HG02588 (cell line): Measurements from ENCODE around the gene NET1.
"Not testable (repeated sequence)": the region's sequence is repeated elsewhere in the genome, so short reads cannot be mapped to it uniquely, and the experiment has no call there.

Experiments
- ATAC-seq: cut with Tn5 transposase; IDR thresholded peaks from one replicate; pipeline ENCODE4 v1.9.1; 2021; ENCODE audit warnings: mild to moderate bottlenecking, moderate library complexity; ENCODE audit not compliant: unreplicated experiment

Gene NET1

GRCh38 chr10:5461914-5462840 lies 49.8 kb downstream of the NET1 start:
- no peak for ATAC-seq

DNA sequence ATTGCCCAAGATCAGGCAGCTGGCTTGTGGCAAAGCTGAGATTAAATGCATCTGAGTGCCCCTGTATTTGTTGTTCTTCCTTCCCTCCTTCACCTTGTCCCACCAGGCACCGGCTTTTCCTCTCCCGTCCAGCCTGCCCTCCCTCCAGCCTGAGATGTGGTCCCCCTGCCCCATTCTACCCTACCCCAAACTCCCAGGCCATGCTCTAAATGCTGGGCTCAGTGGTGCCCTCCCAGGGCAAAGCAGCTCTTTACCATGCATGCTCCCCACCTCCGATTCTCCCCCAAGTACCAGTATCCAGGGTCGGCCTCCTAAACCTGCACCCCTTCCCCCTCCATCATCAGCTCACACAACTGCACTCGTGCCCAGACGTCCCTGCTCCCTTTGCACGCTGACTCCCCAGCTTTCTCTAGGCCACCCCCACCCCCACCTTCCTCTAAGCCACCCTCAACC lies 50.5 kb downstream of the NET1 start:
- no peak for ATAC-seq

DNA sequence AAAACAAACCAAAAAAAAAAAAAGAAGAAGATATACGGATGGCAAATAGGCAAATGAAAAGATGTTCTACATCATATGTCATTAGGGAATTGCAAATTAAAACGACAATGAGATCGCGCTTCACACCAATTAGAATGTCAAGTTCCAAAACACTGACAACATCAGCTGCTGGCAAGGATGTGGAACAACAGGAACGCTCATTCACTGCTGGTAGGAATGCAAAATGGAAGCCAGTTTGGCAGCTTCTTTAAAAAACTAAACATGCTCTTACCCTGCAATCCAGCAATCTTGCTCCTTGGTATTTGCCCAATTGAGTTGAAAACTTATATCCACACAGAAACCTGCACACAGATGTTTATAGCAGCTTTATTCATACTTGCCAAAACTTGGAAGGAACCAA lies 52.2 kb downstream of the NET1 start:
- ATAC-seq, result no peak

DNA sequence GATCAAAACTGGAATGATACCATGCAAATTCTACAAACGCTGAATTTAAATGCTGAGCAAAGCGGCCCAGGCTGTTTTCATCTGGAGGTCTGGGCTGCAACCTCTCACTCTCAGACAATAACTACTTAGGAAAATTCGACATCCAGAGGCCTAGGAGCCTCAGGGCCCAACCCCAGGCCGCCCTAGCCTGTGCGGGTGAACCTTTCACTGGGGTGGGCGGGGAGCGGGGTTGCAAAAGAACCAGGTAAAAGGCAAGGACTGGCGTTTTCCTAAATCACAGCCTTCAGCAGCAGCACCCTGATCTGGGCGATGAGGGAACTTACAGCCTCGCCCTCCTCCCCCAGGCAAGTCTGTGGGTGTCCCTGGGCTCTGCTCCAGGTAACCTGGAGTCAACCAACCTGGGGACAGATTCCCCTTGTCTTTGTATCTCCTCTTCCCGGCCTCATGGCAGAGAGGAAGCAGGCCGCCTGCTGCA lies 53.7 kb downstream of the NET1 start:
- ATAC-seq, result no peak

- no peak for ATAC-seq
These were observed 54.3 kb downstream of the NET1 start for GRCh38 chr10:5466451-5467206.

DNA sequence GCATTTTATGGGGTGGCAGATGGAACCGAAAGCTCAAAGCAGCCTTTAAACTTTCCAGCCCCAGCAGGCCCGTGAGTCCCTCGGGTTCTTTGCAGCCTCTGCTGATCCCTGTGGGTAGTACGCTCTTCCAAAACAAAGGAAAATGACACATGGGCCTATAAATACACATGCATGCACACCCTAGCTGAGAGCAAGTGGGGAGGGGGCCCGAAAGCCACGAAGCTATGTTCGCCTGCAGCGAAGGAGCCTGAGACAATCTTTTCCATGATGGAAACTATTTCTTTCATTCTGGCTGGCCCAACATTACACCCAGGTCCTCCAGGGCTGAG lies 54.8 kb downstream of the NET1 start:
- ATAC-seq, result no peak

DNA sequence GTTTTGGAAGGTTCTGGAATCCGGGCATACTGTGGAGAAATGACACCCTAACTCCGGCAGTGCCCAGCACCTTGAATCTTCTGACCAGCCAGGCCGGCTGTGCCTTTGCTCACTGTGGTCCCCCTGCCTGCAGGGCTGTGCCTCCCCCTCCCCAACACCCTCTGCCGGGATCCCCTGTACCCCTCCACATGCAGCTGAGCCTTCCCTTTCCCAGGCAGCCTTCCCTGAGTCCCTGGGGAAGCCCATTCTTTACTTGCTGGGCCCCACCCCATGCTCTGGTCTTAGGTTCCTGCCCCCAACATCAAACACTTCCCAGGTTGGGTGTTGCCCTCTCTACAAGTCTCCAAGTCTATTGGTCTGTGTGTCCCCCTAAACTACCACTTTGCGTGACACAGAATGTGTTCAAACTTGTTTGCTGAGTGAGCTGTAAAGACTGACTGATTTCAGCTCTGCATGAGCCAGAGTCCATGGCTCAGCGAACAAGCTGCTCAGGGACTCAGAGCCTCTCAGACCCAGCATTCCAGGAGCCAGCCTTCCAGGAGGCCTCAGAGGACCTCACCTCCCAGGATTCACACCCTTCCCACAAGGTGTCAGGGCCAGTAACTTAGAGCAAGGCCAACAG lies 55.4 kb downstream of the NET1 start:
- ATAC-seq, result no peak

DNA sequence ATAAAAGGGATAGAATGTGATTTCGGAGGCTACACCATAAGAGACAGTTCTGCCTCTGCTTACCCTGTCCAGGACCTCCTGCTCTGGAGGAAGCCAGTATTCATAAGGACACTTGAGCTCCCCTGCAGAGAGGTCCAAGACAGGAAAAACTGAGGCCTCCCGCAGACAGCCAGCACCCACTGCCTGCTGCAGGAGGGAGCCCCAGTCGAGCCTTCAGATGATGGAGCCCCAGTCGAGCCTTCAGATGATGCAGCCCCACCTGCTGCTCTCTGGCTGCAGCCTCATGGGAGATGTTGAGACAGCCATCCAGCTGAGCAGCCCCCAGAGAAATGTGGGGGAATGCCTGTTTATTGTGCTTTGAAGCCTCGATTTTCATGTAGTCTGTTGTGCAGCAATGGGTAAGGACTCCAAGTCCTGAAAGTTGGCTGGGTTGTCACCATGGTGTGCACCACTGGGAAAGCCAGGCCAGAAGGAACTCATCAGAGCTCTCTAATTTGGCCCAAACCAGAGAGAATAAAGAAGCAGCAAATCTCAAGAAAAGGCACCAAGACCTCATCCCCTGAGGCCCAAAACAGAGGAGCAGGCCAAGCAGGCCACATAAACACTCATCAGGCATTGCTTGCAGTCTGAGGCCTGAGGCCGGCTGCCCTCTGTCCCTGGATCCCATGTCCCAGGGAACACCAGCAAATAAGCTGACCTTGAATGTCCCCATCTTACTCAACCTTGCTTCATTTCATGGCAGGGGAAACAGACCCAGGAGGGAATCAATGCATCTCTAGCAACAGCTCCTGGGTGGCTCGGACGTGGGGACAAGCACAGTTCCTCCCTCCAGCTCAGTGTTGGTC lies 56.1 kb downstream of the NET1 start:
- no peak for ATAC-seq

DNA sequence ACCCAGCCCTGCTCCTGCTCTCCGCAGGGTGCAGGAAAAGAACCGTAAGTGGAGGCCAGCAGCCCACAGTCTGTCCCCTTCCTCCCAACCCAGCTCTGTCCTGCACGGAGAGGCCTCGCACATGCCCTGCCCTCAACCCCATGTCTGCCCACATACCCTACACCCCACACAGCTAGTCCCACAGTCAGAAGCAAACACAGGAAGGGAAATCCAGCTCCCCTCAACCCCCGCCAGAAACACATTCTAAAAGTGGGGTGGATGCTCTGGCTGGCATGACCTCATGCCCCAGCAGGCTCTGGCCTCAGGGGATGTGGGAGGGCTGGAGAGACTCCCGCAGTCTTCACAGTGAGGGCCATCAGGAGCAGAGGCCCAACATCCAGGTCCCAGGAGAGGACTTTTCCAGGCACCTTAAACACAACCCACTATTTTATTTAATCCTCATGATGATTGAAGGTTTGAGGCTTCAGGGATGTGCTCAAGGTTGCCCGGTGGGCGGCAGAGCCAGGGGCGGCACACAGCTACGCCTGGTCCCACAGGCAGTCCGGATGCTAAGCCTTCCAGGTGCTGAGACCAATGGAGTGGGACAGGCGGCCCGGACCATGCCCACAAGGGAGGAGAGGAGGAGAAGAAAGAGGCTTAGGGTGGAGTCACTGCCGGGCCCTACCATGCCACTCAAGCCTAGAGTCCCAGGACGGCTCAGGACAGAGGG lies 57.1 kb downstream of the NET1 start:
- no peak for ATAC-seq

DNA sequence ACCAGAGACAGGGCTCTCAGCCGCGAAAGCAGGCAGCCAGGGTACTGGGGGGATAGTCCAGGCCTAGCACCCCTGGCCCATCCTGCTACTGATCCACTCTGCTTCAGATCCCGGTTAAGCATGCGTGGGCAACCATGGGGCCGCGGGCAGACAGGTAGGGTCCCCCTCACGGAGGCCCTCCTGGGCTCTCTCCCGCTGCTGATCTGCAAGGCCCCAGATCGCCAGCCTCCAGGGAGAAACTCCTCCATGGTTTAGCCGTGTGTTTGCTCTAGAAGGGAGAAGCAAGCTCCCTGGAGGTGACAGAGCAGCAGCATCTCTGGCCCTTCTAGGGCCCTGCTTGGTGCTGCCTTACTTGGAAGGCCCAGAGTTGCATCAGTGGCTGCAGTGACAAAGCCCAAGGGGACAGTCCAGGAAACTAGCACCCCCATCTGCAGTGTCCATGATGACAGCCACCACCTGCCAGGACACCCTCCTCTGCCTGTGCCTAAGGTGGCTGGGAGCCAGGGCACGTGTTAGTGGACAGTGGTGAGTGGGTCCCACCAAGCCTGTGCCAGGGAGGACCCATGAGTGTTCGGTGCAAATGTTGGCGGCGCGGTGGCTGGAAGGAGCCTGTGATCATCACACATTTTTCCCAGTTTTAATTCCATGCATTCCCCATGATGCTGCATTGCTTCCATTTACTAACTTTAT lies 57.9 kb downstream of the NET1 start:
- no peak for ATAC-seq

DNA sequence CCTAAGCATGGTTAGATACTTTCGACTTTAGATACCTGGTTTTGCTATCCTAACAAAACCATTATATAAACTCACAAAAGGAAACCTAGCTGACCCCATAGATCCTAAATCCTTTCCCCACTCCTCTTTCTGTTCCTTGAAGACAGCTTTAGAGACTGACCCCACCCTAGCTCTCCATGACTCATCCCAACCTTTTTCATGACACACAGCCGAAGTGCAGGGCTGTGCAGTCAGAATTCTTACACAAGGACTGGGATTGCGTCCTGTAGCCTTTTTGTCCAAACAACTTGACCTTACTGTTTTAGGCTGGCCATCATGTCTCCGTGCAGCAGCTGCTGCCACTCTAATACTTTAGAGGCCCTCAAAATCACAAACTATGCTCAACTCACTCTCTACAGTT lies 62.3 kb downstream of the NET1 start:
- ATAC-seq, result not testable (repeated sequence)

GRCh38 chr10:5475088-5475487 lies 62.7 kb downstream of the NET1 start:
- ATAC-seq, result not testable (repeated sequence)

DNA sequence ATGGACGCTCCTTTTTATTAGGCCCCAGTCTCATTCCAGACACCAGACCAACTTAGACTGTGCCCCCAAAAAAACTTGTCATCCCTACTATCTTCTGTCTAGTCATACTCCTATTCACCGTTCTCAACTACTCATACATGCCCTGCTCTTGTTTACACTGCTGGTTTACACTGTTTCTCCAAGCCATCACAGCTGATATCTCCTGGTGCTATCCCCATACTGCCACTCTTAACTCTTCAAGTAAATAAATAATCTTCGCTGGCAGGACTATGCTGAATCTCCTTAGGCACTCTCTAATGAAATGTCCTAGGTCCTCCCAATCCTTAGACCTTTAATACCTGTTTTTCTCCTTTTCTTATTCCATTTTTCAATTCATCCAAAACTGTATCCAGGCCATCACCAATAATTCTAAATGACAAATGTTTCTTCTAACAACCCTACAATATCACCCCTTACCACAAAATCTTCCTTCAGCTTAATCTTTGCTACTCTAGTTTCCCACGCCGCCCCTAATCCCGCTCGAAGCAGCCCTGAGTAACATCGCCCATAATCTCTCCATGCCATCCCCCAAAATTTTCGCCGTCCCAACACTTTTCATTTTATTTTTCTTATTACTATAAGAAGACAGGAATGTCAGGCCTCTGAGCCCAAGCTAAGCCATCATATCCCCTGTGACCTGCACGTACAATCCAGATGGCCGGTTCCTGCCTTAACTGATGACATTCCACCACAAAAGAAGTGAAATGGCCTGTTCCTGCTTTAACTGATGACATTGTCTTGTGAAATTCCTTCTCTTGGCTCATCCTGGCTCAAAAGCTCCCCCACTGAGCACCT lies 63.8 kb downstream of the NET1 start:
- ATAC-seq, result not testable (repeated sequence)

- no peak for ATAC-seq
These were observed 64.7 kb downstream of the NET1 start for GRCh38 chr10:5476918-5477525.

- ATAC-seq, result no peak
These were observed 65.8 kb downstream of the NET1 start for GRCh38 chr10:5477948-5478693.

DNA sequence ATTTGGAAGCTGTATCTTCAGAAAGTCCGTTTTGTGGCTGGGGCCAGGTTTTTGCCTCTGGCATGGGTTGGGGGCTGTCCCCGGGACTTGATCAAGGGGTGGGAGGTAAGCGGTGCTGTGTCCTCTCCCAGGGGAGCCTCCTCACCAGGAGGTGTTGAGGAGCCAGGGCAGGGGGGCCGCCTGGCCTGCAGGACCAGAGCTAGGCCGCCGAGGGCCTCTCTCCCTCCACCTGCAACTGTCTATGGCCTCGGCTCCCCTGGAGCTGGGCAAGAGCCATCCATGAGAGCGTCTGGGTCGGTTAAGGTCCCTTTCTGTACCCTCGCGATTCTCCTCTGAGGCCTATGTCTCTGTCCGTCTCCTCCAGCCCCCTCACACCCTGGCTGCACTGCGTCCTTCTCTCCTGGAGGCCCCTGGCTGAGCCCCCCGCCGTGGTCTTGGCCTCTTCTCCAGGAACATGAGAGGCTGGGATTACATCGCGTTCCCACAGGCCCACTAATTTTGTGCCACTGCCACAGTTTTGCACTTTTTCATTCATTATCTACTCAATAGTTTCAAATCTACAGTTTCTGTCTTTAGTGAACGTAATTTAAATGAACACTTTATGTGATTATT lies 66.4 kb downstream of the NET1 start:
- ATAC-seq, result no peak
